GM12875 (cell line): ENCODE data around the gene EDN1.

ENCODE experiments used
- H3K4me3 ChIP-seq: one replicate; pipeline ENCODE4 v1.5.1; 2011; ENCODE audit warnings: low read depth, low read length, control low read depth
- TF ChIP-seq, protein P1 (sequence below): IDR thresholded peaks from 2 replicates; pipeline ENCODE4 v1.5.1; 2011; ENCODE audit warnings: low read depth, mild to moderate bottlenecking, control low read depth, inconsistent platforms, low read length, moderate library complexity, borderline replicate concordance; ENCODE audit not compliant: insufficient read depth

EDN1 gene

DNA sequence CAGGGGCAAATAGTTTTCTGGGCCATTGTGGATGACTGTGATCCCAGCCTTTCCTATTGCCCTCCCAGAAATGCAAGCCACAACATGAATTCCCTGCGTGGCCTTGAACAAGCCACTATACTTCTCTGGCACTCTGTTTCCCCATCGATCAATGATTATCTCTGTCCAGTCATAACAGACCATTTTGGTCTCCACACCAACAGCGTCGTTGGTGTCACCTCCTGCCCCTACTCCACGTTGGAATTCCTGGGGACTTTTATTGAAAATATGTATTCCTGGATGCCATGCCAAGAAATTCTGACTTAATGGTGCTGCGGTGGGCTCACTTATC, 50.3 kb downstream of the EDN1 start:
- TF ChIP-seq, protein P1, sequence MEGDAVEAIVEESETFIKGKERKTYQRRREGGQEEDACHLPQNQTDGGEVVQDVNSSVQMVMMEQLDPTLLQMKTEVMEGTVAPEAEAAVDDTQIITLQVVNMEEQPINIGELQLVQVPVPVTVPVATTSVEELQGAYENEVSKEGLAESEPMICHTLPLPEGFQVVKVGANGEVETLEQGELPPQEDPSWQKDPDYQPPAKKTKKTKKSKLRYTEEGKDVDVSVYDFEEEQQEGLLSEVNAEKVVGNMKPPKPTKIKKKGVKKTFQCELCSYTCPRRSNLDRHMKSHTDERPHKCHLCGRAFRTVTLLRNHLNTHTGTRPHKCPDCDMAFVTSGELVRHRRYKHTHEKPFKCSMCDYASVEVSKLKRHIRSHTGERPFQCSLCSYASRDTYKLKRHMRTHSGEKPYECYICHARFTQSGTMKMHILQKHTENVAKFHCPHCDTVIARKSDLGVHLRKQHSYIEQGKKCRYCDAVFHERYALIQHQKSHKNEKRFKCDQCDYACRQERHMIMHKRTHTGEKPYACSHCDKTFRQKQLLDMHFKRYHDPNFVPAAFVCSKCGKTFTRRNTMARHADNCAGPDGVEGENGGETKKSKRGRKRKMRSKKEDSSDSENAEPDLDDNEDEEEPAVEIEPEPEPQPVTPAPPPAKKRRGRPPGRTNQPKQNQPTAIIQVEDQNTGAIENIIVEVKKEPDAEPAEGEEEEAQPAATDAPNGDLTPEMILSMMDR = no peak
- H3K4me3 ChIP-seq = no peak overlapping the region

DNA sequence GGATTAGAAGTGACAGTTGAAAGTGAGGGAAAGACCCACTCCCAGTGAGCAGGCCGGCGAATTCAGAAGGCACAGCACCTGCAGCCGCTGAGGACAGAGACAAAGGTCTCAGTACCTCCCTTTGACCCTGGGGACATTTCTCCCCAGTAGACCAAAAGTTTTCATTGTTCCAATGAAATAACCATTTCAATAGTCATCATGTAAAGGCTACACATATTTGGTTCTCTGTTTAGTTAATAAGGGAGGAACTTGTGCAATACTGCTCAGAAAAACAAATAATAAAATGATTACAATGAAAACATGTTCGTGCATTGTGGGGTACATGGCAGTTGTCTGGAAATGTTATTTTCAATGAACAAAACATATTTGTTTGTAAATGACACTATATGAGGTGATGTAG, 52.5 kb downstream of the EDN1 start:
- TF ChIP-seq, protein P1 = no peak
- H3K4me3 ChIP-seq = no peak overlapping the region

DNA sequence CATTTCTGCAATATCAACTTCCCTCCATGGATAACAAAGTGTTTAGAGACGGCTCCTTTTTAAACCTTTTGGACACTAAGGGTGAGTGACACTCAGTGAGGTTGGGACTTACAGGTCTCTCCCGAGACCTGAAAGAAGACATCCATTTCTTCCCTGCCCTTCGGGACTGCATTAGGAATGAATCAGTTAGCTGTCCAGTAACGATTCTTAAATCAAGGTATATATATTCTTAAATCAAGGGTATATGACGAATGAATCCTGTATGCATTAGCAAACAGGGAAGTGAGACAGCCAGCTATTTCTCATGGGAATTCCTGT, 52.9 kb downstream of the EDN1 start:
- no peak overlapping the region for H3K4me3 ChIP-seq
- TF ChIP-seq, protein P1 = no peak

DNA sequence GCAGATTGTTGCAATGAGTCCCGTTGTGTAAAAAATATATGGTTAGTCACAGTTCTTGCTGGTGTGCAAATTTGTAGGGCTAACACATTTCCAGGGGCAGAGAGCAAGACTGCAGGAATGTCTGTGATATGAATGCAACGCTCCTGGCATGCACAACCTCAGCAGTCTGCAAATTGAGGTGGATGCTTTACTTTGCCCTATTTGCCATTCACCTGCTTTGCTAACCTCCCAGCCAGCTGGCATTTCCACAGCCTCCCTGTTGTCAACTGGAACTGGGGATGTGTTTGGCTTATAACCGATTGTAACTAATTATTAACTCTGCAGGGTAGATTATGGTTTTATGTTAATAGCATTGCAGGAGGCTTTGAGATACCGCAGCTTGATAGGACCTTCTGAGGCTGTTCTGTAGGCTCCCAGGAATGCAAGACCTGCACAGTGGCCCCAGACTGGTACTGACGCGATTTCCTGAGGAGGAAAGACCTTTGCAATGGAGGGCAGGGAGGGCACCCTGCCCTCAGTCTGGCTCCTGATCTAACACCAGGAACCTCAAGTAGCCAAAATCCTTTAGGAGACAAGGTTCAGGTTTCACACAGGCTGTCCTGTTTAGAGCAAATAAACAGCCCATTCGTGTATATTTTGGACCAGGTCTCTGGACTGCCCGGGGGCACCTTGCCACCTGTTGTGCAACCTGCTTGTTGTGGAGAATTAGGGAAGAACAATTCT, 53.4 kb downstream of the EDN1 start:
- H3K4me3 ChIP-seq = no peak overlapping the region
- TF ChIP-seq, protein P1 = no peak

DNA sequence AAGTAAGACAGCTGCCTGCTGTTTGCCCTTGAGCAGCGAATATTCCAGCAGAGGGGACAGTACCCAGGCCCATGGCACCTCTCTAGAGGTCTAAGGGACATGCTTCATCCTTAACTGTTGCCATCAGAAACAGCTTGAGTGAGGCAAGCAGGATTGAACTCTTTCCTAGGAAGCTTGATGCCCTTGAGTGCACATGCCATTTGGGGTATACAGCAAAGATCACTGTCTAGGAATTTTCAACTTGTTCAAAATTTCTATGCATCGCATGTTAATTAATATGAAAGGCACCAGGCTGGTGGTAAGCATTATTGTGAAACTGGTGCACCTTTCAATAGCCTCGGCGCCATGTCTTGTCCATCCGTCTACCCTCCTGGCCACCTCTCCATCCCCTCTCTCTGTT, 54.1 kb downstream of the EDN1 start:
- TF ChIP-seq, protein P1 = no peak

DNA sequence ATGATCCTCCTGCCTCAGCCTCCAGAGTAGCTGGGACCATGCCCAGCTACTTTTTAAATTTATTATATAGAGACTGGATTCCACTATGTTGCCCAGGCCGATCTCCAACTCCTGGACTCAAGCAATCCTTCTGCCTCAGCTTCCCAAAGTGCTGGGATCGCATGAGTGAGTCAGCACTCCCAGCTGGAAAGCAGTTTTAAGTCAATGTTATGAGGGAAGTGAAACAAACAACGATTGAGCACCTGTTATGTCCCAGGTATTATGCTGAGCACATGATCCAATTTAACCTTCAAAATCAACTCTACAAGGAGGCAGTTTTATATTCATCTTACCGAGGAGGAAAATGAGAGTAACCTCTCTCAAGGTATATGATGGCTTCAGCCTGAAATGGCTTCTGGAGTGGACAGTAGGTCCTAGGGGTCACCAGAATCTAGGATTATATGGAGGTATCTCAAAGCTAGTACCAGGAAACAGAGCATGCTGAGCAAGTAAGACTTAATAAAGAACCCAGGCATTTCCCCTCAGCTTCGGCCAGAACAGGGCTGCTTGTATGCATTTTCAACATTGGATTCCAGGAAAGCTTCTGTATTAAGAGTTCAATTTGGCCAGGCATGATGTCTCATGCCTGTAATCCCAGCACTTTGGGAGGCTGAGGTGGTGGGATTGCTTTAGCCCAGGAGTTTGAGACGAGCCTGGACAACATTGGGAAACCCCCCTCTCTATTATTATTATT, 55.0 kb downstream of the EDN1 start:
- no peak overlapping the region for H3K4me3 ChIP-seq
- TF ChIP-seq, protein P1 = no peak

More for the DNA sequence above, 54.1 kb downstream of the EDN1 start:
- H3K4me3 ChIP-seq = no peak overlapping the region

DNA sequence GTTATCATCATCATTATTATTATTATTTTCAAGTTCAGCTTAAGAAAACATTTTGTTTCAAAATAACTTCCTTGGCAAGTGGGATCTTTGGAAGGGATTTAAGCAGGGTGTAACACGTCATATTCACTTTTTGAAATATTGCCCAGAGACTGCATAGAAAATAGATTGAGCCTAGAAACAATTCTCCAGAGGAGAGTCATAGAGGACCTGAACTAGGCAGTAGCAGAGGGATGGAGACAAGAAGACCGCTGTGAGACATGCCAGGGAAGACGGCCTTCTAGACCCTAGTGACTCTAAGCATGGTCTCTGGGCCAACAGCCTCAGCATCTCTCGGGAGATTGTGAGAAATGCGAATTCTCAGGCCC, 55.5 kb downstream of the EDN1 start:
- no peak overlapping the region for H3K4me3 ChIP-seq
- TF ChIP-seq, protein P1 = no peak
